HL-60 (cell line): Measurements from ENCODE around the gene NKAPL.
A peak's percentile ranks its signal among the peaks of the same experiment; 100 is the strongest.

Experiments
- DNase-seq, 2 experiments: peaks; one replicate each; pipeline ENCODE4 v3.0.0-alpha.2; 2010 to 2020; ENCODE audit warnings: low read depth in 1 of 2, low spot score in 1 of 2
- H3K27ac ChIP-seq: fragments of 250-450 bp; sonication (Bioruptor Pico); replicated peaks from 2 replicates; pipeline ENCODE4 v1.5.1; 2020; ENCODE audit warnings: mild to moderate bottlenecking, moderate library complexity
- H3K27me3 ChIP-seq: fragments of 250-450 bp; sonication (Bioruptor Pico); 2 replicates; pipeline ENCODE4 v1.5.1; 2021; ENCODE audit warnings: mild to moderate bottlenecking, moderate library complexity; ENCODE audit not compliant: insufficient read depth, poor library complexity, severe bottlenecking
- H3K4me3 ChIP-seq: replicated peaks from 2 replicates; pipeline ENCODE4 v1.5.1; 2011; ENCODE audit warnings: mild to moderate bottlenecking, control low read depth, low read length; ENCODE audit not compliant: insufficient read depth
- CTCF ChIP-seq: IDR thresholded peaks from one replicate; pipeline ENCODE4 v1.5.1; 2011; ENCODE audit warnings: low read length, control low read depth, inconsistent platforms; ENCODE audit not compliant: insufficient read depth
- GABPA ChIP-seq: IDR thresholded peaks from 2 replicates; pipeline ENCODE4 v1.6.1; 2012; ENCODE audit warnings: low read depth
- POLR2AphosphoS5 ChIP-seq: IDR thresholded peaks from 2 replicates; pipeline ENCODE4 v1.6.1; 2012; ENCODE audit warnings: low read depth
- REST ChIP-seq: IDR thresholded peaks from 2 replicates; pipeline ENCODE4 v1.6.1; 2012; ENCODE audit warnings: low read depth; ENCODE audit not compliant: insufficient replicate concordance
- SPI1 ChIP-seq: IDR thresholded peaks from 2 replicates; pipeline ENCODE4 v1.6.1; 2012; ENCODE audit warnings: low read depth, mild to moderate bottlenecking, borderline replicate concordance

The NKAPL gene

DNA sequence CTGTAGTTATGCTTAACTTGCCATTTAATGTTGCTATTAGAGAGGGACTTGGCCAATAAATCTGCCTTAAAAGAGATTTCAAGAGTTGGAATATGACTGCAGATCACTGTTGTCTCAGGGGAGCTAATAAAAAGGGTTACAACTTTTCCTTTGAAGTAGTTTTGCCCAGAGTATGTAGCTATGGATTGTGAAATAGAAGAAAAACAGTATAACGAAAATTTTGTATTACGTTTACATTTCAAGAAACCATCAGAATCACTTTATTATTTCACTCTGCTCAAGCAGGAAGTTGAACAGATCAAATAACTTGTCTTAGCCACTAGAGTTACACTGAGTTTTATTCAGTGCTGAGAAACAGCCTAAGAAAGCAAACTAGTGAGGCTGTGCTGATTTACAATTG lies 4.8 kb downstream of the NKAPL start:
- no peak overlapping the region for H3K4me3 ChIP-seq
- H3K27ac ChIP-seq = no peak overlapping the region
- no peaks in the 10 kb centered on the region for H3K27me3 ChIP-seq
- DNase-seq = no peak
- TF ChIP-seq POLR2AphosphoS5 (no peak), CTCF (no peak), GABPA (no peak)

DNA sequence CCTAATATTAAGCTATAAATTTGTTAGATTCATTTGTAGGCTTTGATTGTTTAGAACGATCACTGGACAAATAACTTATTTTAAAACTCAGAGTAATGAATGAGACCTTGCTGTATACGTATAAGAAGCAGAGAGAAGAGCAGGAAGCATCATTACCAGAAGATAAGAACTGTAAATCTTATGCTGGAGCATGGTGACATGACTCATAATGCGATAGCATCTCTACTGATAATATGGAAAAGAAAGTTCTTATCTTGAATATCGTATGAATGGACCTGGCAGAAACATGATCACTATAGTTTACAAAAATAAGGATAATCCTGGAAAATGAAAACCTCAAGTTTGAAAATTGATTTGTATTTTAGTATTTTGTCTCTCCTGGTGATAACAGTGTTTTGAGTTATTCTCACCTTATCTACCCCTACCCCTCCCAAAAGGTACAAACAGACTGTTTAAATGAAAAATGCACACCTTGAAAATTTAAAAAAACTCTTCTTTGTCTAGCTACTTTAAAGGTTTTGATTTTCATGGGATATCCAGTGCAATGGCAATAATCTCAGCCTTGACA lies 5.8 kb downstream of the NKAPL start:
- no peaks in the 10 kb centered on the region for H3K27me3 ChIP-seq
- no peak overlapping the region for H3K27ac ChIP-seq
- DNase-seq = no peak
- no peak overlapping the region for H3K4me3 ChIP-seq
- no peak for TF ChIP-seq POLR2AphosphoS5
- no peak for TF ChIP-seq GABPA
- no peak for TF ChIP-seq CTCF
- no peak for TF ChIP-seq REST
- no peak for TF ChIP-seq SPI1

DNA sequence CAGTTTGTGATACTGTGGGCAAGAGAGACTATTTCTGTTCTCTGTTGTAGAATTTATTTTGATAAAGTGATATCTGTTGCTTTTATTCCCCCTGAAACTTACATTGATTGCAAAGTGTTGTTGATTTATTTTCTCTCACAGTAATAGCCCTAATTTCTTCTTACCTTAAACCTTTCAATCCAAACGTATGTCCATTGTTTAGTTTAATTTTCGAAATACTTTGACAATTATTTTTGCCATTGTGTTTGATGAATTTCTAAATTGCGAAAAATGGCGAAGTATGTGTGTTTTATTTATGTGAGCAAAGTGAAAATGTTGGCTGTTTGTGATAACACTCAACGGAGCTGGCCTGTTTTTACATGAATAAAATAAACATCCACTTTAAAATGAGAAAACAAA lies 7.5 kb downstream of the NKAPL start:
- TF ChIP-seq CTCF (no peak), SPI1 (no peak), POLR2AphosphoS5 (no peak)
- H3K27me3 ChIP-seq = no peaks in the 10 kb centered on the region
- H3K4me3 ChIP-seq = peak overlapping the region; percentile 80
- peak overlapping the region; percentile 87 for H3K27ac ChIP-seq
- DNase-seq = no peak

GRCh38 chr6:28266962-28267694 lies 8.0 kb downstream of the NKAPL start, which contains the start of gene ZSCAN26:
TSS of gene ZSCAN26 (plus strand) at chr6:28267143. CDS start at chr6:28271920, 4,777 bp downstream.
- TF ChIP-seq POLR2AphosphoS5 (peak; percentile 67), CTCF (no peak), GABPA (no peak; the same call in 1 of the 2 replicates), SPI1 (no peak), REST (peak; percentile 32)
- Histone ChIP-seq H3K4me3 (peak within 1 kb of the TSS; percentile 80), H3K27ac (peak within 1 kb of the TSS; percentile 87), H3K27me3 (no peaks in the 10 kb centered on the region)
- DNase-seq = peak; percentile 89 to 90
